Smooth muscle cell (in vitro differentiated cells): ENCODE measurements around the gene LRRIQ1. TPM values are rescaled to one million over a fixed set of nuclear protein-coding genes. Genes with fewer than 3 reads are reported as not detected.

Experiments used
- DNase-seq: peaks from one replicate; lab custom pipeline; 2025; ENCODE audit not compliant: unreplicated experiment; lab: John Stamatoyannopoulos, UW
- H2AFZ ChIP-seq: fragments of 200-600 bp; sonication (generic); 2 replicates; pipeline ENCODE4 v1.6.0; 2016; ENCODE audit warnings: antibody characterized with exemption, low read depth, mild to moderate bottlenecking
- H3F3A ChIP-seq: fragments of 200-600 bp; sonication (generic); 2 replicates; pipeline ENCODE4 v1.6.0; 2017; ENCODE audit warnings: antibody characterized with exemption, low read depth
- H3K27ac ChIP-seq: fragments of 200-600 bp; sonication (generic); 2 replicates; pipeline ENCODE4 v1.5.1; 2016; ENCODE audit warnings: low read depth, mild to moderate bottlenecking
- H3K27me3 ChIP-seq: fragments of 200-600 bp; sonication (generic); 2 replicates; pipeline ENCODE4 v1.6.1; 2016; ENCODE audit warnings: low read depth, mild to moderate bottlenecking
- H3K36me3 ChIP-seq: fragments of 200-600 bp; sonication (generic); 2 replicates; pipeline ENCODE4 v1.5.1; 2016; ENCODE audit warnings: low read depth
- H3K4me1 ChIP-seq: fragments of 200-600 bp; sonication (generic); 2 replicates; pipeline ENCODE4 v1.5.1; 2016; ENCODE audit warnings: low read depth
- H3K4me2 ChIP-seq: fragments of 200-600 bp; sonication (generic); 2 replicates; pipeline ENCODE4 v1.6.0; 2016; ENCODE audit warnings: mild to moderate bottlenecking
- H3K4me3 ChIP-seq: fragments of 200-600 bp; sonication (generic); 2 replicates; pipeline ENCODE4 v1.5.1; 2016; ENCODE audit warnings: mild to moderate bottlenecking
- H3K79me2 ChIP-seq: fragments of 200-600 bp; sonication (generic); 2 replicates; pipeline ENCODE4 v1.6.0; 2016; ENCODE audit warnings: low read depth, mild to moderate bottlenecking
- H3K9ac ChIP-seq: fragments of 200-600 bp; sonication (generic); 2 replicates; pipeline ENCODE4 v1.6.0; 2016; ENCODE audit warnings: low read depth
- H3K9me3 ChIP-seq: fragments of 200-600 bp; sonication (generic); replicated peaks from 2 replicates; pipeline ENCODE4 v1.5.1; 2016; ENCODE audit warnings: low read depth
- H4K20me1 ChIP-seq: fragments of 200-600 bp; sonication (generic); 2 replicates; pipeline ENCODE4 v1.6.0; 2016; ENCODE audit warnings: low read depth
- WGBS: methylation state at CpG from one replicate; pipeline ENCODE4 v1.1.7; 2016; ENCODE audit warnings: low lambda C conversion rate; 5-methylcytosine and 5-hydroxymethylcytosine counted together
- polyA plus RNA-seq: library from polyadenylated mRNA; unstranded; fragments of >200 nt; fragmentation: Nextera tagmentation; extraction: Ambion mirVana; gene quantifications from 2 replicates; pipeline ENCODE4 v1.2.1, GENCODE V29; 2016
- total RNA-seq: library from RNA; depleted of rRNA; stranded (reverse); fragments of >200 nt; gene quantifications from 2 replicates; pipeline ENCODE4 v1.2.3, GENCODE V29; 2014
- TF ChIP-seq, protein P1 (sequence below): fragments of 200-600 bp; sonication (generic); IDR thresholded peaks from 2 replicates; pipeline ENCODE4 v1.5.1; 2017; ENCODE audit warnings: borderline replicate concordance, mild to moderate bottlenecking, antibody characterized with exemption; ENCODE audit not compliant: insufficient read depth, poor library complexity, severe bottlenecking

The LRRIQ1 gene
- total and polyA plus RNA-seq, 2 experiments from 2014 or later: 1.3 TPM

DNA sequence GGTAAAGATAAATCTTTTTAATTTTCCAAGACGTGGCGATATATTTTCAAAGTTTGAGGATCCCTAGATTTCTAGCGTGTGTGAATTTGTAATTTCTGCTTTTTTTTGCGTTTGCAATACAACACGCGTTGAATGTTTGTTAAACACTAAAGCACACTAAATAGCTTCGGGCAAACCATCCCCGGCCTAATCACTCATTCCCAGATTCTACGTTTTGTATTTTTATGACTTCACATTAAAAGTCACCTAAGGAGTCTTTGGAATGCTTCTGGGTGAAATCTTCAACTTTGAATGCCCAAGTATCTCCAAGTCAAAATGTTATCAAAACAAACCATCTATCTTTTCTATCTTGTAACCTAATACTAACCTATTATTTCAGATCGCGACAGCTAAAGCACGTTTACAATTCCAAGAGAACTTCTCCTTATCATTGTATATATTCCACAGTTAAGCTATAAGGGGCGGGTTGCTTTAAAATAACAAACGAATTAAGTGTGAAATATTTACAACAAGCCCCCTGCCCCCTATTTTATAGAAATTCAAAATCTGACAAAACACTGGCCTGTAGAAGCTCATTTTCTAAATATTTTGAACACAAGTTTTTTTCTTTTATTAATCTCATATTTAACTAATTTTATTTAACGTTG lies 245.0 kb downstream of the LRRIQ1 start:
- peaks cover 5% of the 10 kb centered on the region for H3K79me2 ChIP-seq
- H3F3A ChIP-seq: no peaks in the 10 kb centered on the region
- peak overlapping the region; percentile 88 for H3K4me2 ChIP-seq
- no peaks in the 10 kb centered on the region for H3K9me3 ChIP-seq
- peak overlapping the region; percentile 58 for H3K4me3 ChIP-seq
- H3K9ac ChIP-seq: peak overlapping the region; percentile 37
- TF ChIP-seq, protein P1, sequence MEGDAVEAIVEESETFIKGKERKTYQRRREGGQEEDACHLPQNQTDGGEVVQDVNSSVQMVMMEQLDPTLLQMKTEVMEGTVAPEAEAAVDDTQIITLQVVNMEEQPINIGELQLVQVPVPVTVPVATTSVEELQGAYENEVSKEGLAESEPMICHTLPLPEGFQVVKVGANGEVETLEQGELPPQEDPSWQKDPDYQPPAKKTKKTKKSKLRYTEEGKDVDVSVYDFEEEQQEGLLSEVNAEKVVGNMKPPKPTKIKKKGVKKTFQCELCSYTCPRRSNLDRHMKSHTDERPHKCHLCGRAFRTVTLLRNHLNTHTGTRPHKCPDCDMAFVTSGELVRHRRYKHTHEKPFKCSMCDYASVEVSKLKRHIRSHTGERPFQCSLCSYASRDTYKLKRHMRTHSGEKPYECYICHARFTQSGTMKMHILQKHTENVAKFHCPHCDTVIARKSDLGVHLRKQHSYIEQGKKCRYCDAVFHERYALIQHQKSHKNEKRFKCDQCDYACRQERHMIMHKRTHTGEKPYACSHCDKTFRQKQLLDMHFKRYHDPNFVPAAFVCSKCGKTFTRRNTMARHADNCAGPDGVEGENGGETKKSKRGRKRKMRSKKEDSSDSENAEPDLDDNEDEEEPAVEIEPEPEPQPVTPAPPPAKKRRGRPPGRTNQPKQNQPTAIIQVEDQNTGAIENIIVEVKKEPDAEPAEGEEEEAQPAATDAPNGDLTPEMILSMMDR: no peak
- no peak for DNase-seq
- H3K36me3 ChIP-seq: no peaks in the 10 kb centered on the region
- peaks cover 59% of the 10 kb centered on the region for H3K27me3 ChIP-seq
- WGBS: 3% methylated on average over 15 of the region's 15 CpGs
- H3K4me1 ChIP-seq: peaks cover 7% of the 10 kb centered on the region
- no peaks in the 10 kb centered on the region for H4K20me1 ChIP-seq
- H3K27ac ChIP-seq: peak overlapping the region; percentile 47
- peak overlapping the region; percentile 96 for H2AFZ ChIP-seq

DNA sequence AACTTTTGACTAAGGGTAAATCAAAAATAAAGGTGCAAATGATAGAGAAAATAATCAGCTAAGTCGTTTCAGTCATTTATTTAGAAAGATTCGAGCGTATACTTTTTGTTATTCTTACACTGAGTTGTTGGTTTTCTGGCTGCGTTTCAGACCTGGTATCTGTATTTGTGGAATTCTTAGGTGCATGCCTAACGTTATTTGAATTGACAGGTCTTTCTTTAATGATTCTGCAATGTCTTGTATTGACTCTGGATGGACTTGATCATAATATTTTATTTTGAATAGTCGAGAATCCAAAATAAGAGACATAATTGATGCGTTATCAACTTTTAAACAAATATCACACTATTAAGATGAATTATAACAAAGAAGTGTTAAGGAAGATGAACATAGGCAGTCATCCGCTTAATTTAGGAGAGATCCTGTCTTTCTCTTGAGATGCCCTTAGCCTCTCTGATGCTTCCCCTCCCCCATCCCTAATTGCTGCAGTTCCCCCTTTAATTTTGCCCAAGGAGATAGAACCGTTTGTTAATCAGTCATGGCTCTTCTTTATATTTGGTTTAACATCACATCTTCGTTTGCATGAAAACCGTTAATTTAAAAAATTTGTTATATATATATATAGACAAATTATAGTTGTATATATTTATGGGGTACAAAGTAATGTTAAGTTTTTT lies 245.6 kb downstream of the LRRIQ1 start:
- Histone ChIP-seq H3K79me2 (peaks cover 5% of the 10 kb centered on the region), H3K27ac (no peak overlapping the region), H3K9ac (no peak overlapping the region), H3F3A (no peaks in the 10 kb centered on the region), H3K4me2 (peak overlapping the region; percentile 88), H3K27me3 (peaks cover 52% of the 10 kb centered on the region), H3K9me3 (no peaks in the 10 kb centered on the region), H3K4me3 (peak overlapping the region; percentile 58), H3K4me1 (peaks cover 7% of the 10 kb centered on the region), H2AFZ (no peak overlapping the region), H3K36me3 (no peaks in the 10 kb centered on the region), H4K20me1 (no peaks in the 10 kb centered on the region)
- 36% methylated on average over 11 of the region's 11 CpGs for WGBS
- TF ChIP-seq, protein P1: no peak
- no peak for DNase-seq

DNA sequence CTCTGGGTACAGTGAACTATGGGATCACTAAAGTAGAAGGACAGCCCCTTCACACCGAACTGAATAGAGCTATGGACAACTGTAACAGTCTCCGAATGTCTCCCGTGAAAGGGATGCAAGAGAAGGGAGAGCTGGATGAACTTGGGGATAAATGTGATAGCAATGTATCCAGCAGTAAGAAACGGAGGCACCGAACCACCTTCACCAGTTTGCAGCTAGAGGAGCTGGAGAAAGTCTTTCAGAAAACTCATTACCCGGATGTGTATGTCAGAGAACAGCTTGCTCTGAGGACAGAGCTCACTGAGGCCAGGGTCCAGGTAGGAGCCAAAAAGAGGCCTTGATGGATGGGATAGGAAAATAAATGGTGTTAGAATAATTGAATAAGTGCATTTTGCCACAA lies 247.4 kb downstream of the LRRIQ1 start:
- Histone ChIP-seq H3K4me1 (peaks cover 7% of the 10 kb centered on the region), H2AFZ (no peak overlapping the region), H3K27ac (no peak overlapping the region), H3K79me2 (peaks cover 5% of the 10 kb centered on the region), H3K9ac (no peak overlapping the region), H3K4me2 (no peak overlapping the region), H4K20me1 (no peaks in the 10 kb centered on the region), H3F3A (no peaks in the 10 kb centered on the region), H3K27me3 (peaks cover 35% of the 10 kb centered on the region), H3K4me3 (no peak overlapping the region), H3K9me3 (no peaks in the 10 kb centered on the region), H3K36me3 (no peaks in the 10 kb centered on the region)
- no peak for DNase-seq
- TF ChIP-seq, protein P1: no peak
- 72% methylated on average over 6 of the region's 6 CpGs for WGBS

Other genes starting within 250 kb of the LRRIQ1 start
- gene SLC6A15, start 123.6 kb upstream of the LRRIQ1 start, total RNA-seq: 11.6 and 21.1 TPM in 2 replicates
- gene SLC6A15, start 123.6 kb upstream of the LRRIQ1 start, polyA plus RNA-seq: 4.4 and 6.4 TPM in 2 replicates
- 0.04 TPM in 1 of 2 replicates, not detected in the other for gene TSPAN19, start 74 bp upstream of the LRRIQ1 start, total RNA-seq
- not detected in 2 replicates for gene TSPAN19, start 74 bp upstream of the LRRIQ1 start, polyA plus RNA-seq
- gene ALX1, start 243.9 kb downstream of the LRRIQ1 start, total RNA-seq: 1.5 and 3.1 TPM in 2 replicates
- 0.69 and 3.5 TPM in 2 replicates for gene ALX1, start 243.9 kb downstream of the LRRIQ1 start, polyA plus RNA-seq